ENCODE data around the gene DPEP2. TPM values are rescaled to one million over a fixed set of nuclear protein-coding genes. Genes with fewer than 3 reads are reported as not detected.

DPEP2 gene
- total RNA-seq, result 15.0 and 30.2 TPM in 2 replicates

GRCh38 chr16:67998779-67999688 is at the start of gene DPEP2:
TSS of gene DPEP2 (minus strand) at chr16:67999484. CDS start at chr16:67993212, 6,272 bp downstream.

GRCh38 chr16:68022728-68023537 is 23.6 kb upstream of the DPEP2 start, which contains the start of the genes DDX28 and DUS2:
TSS of gene DDX28 (minus strand) at chr16:68023232. CDS start at chr16:68023202, 30 bp downstream.
TSS of gene DUS2 (plus strand) at chr16:68023284. CDS start at chr16:68038024, 14,740 bp downstream.

GRCh38 chr16:68015681-68016080 is 16.4 kb upstream of the DPEP2 start, which contains the start of gene DPEP2NB:
TSS of gene DPEP2NB (minus strand) at chr16:68015911. CDS start at chr16:68015770, 141 bp downstream.

GRCh38 chr16:67979955-67980678 is 19.2 kb downstream of the DPEP2 start, which contains the start of gene DPEP3:
TSS of gene DPEP3 (minus strand) at chr16:67980499. CDS start at chr16:67980380, 119 bp downstream.

GRCh38 chr16:67968400-67969253 is 30.7 kb downstream of the DPEP2 start, which contains the start of gene SLC12A4:
TSS of gene SLC12A4 (minus strand) at chr16:67968637. CDS start at chr16:67968553, 84 bp downstream.

GRCh38 chr16:67943619-67944504 is 55.4 kb downstream of the DPEP2 start, which contains the start of gene LCAT:
TSS of gene LCAT (minus strand) at chr16:67944120. CDS start at chr16:67944101, 19 bp downstream.

Other genes starting within 250 kb of the DPEP2 start
- 7.0 and 7.9 TPM in 2 replicates for gene RANBP10, start 192.9 kb downstream of the DPEP2 start, total RNA-seq
- 0.26 and 0.76 TPM in 2 replicates for gene TSNAXIP1, start 192.6 kb downstream of the DPEP2 start, total RNA-seq
- gene THAP11, start 157.2 kb downstream of the DPEP2 start, total RNA-seq, result 34.5 and 38.6 TPM in 2 replicates
- 161 and 190 TPM in 2 replicates for gene NUTF2, start 152.6 kb downstream of the DPEP2 start, total RNA-seq
- gene CENPT, start 151.8 kb downstream of the DPEP2 start, total RNA-seq, result 16.4 and 16.6 TPM in 2 replicates
- gene EDC4, start 126.4 kb downstream of the DPEP2 start, total RNA-seq, result 43.3 and 46.4 TPM in 2 replicates
- gene NRN1L, start 114.6 kb downstream of the DPEP2 start, total RNA-seq, result 0.22 TPM in 1 of 2 replicates, not detected in the other
- 13.3 and 14.9 TPM in 2 replicates for gene PSKH1, start 106.2 kb downstream of the DPEP2 start, total RNA-seq
- 0.26 and 0.33 TPM in 2 replicates for gene CTRL, start 67.6 kb downstream of the DPEP2 start, total RNA-seq
- 70.5 and 98.4 TPM in 2 replicates for gene PSMB10, start 62.6 kb downstream of the DPEP2 start, total RNA-seq
- gene LCAT, start 55.4 kb downstream of the DPEP2 start, total RNA-seq, result 2.8 and 3.0 TPM in 2 replicates
- gene SLC12A4, start 30.8 kb downstream of the DPEP2 start, total RNA-seq, result 55.5 and 80.1 TPM in 2 replicates
- gene DPEP3, start 19.0 kb downstream of the DPEP2 start, total RNA-seq, result 0.09 and 0.11 TPM in 2 replicates
- 0.09 and 0.11 TPM in 2 replicates for gene DPEP2NB, start 16.4 kb upstream of the DPEP2 start, total RNA-seq
- gene DDX28, start 23.7 kb upstream of the DPEP2 start, total RNA-seq, result 23.5 and 25.4 TPM in 2 replicates
- 20.9 and 23.5 TPM in 2 replicates for gene DUS2, start 23.8 kb upstream of the DPEP2 start, total RNA-seq
- 19.5 and 29.1 TPM in 2 replicates for gene NFATC3, start 85.9 kb upstream of the DPEP2 start, total RNA-seq
- 0.17 and 1.7 TPM in 2 replicates for gene ESRP2, start 236.6 kb upstream of the DPEP2 start, total RNA-seq
- gene PLA2G15, start 245.9 kb upstream of the DPEP2 start, total RNA-seq, result 20.0 and 21.6 TPM in 2 replicates

Measured in dermis lymphatic vessel endothelial cell (primary cell).